GM23338 (cell line): ENCODE data around the gene ARFGEF2. TPM values are rescaled to one million over a fixed set of nuclear protein-coding genes. Genes with fewer than 3 reads are reported as not detected.

Experiments
- ATAC-seq: fragments of 200-7000 bp; cut with Tn5 transposase; 3 replicates; pipeline ENCODE4 v1.9.1; 2020
- DNase-seq: peaks from one replicate; pipeline ENCODE4 v3.0.0-alpha.2; 2015; ENCODE audit warnings: low spot score
- H2AFZ ChIP-seq: fragments of 200-600 bp; sonication (generic); 2 replicates; pipeline ENCODE4 v1.8.0; 2016; ENCODE audit warnings: antibody characterized with exemption, mild to moderate bottlenecking, moderate library complexity
- H3F3A ChIP-seq: fragments of 200-600 bp; sonication (generic); replicated peaks from 2 replicates; pipeline ENCODE4 v1.8.0; 2017; ENCODE audit warnings: antibody characterized with exemption, mixed run types, low read depth
- H3K27ac ChIP-seq: fragments of 200-600 bp; sonication (generic); 2 replicates; pipeline ENCODE4 v1.6.1; 2016; ENCODE audit warnings: low read depth
- H3K27me3 ChIP-seq: fragments of 200-600 bp; sonication (generic); 2 replicates; pipeline ENCODE4 v1.8.0; 2016; ENCODE audit warnings: mild to moderate bottlenecking, mixed run types, moderate library complexity; ENCODE audit not compliant: insufficient read depth
- H3K36me3 ChIP-seq: fragments of 200-600 bp; sonication (generic); 2 replicates; pipeline ENCODE4 v1.8.0; 2016; ENCODE audit warnings: mild to moderate bottlenecking; ENCODE audit not compliant: insufficient read depth
- H3K4me1 ChIP-seq: fragments of 200-600 bp; sonication (generic); 2 replicates; pipeline ENCODE4 v1.8.0; 2016; ENCODE audit warnings: mild to moderate bottlenecking, moderate library complexity; ENCODE audit not compliant: insufficient read depth
- H3K4me2 ChIP-seq: fragments of 200-600 bp; sonication (generic); 2 replicates; pipeline ENCODE4 v1.7.1; 2017; ENCODE audit warnings: mixed run types
- H3K4me3 ChIP-seq: fragments of 200-600 bp; sonication (generic); 2 replicates; pipeline ENCODE4 v1.6.1; 2016; ENCODE audit warnings: mixed run types
- H3K79me2 ChIP-seq: fragments of 200-600 bp; sonication (generic); replicated peaks from 2 replicates; pipeline ENCODE4 v1.8.0; 2017; ENCODE audit warnings: mild to moderate bottlenecking; ENCODE audit not compliant: insufficient read depth
- H3K9me2 ChIP-seq: fragments of 200-600 bp; sonication (generic); 2 replicates; pipeline ENCODE4 v1.8.0; 2017; ENCODE audit not compliant: insufficient read depth
- H4K20me1 ChIP-seq: fragments of 200-600 bp; sonication (generic); replicated peaks from 2 replicates; pipeline ENCODE4 v1.8.0; 2017; ENCODE audit warnings: mild to moderate bottlenecking; ENCODE audit not compliant: insufficient read depth
- H3K27ac Mint-ChIP-seq: 2 replicates; pipeline ENCODE4 v1.8.0; 2020; ENCODE audit warnings: inconsistent platforms, mild to moderate bottlenecking, moderate library complexity, mixed read lengths
- H3K27me3 Mint-ChIP-seq: 3 replicates; pipeline ENCODE4 v1.8.0; 2022; ENCODE audit warnings: low read depth, mild to moderate bottlenecking, moderate library complexity, mixed read lengths, inconsistent platforms; ENCODE audit not compliant: insufficient read depth, poor library complexity
- H3K36me3 Mint-ChIP-seq: 3 replicates; pipeline ENCODE4 v1.8.0; 2021; ENCODE audit warnings: low read depth, mild to moderate bottlenecking, inconsistent platforms, moderate library complexity, mixed read lengths
- H3K4me1 Mint-ChIP-seq: 3 replicates; pipeline ENCODE4 v1.8.0; 2020; ENCODE audit warnings: mild to moderate bottlenecking, inconsistent platforms, mixed read lengths
- H3K4me3 Mint-ChIP-seq: 3 replicates; pipeline ENCODE4 v1.8.0; 2021; ENCODE audit warnings: moderate library complexity, mild to moderate bottlenecking, inconsistent platforms, mixed read lengths
- H3K9me3 Mint-ChIP-seq: 3 replicates; pipeline ENCODE4 v1.8.0; 2020; ENCODE audit warnings: moderate library complexity, mild to moderate bottlenecking, inconsistent platforms, mixed read lengths
- CREB1 ChIP-seq: fragments of 250-450 bp; sonication (Bioruptor Pico); IDR thresholded peaks from 2 replicates; pipeline ENCODE4 v1.5.0; 2020; ENCODE audit warnings: low read depth, mild to moderate bottlenecking, moderate library complexity
- CTCF ChIP-seq, 2 experiments: fragments of 200-600 bp in 1 of 2; sonication (generic) in 1 of 2; conservative IDR thresholded peaks; 2 replicates each; pipeline versions ENCODE4 v1.5.1 to v1.6.1; 2016 to 2017; ENCODE audit warnings: antibody characterized with exemption in 2 of 2, low read depth in 2 of 2, mild to moderate bottlenecking in 2 of 2, moderate library complexity in 1 of 2
- ETS1 ChIP-seq: IDR thresholded peaks from 2 replicates; pipeline ENCODE4 v1.6.1; 2016; ENCODE audit warnings: antibody characterized with exemption
- EZH2 ChIP-seq: fragments of 200-600 bp; sonication (generic); IDR thresholded peaks from one replicate; pipeline ENCODE4 v1.8.0; 2017; ENCODE audit warnings: antibody characterized with exemption, mild to moderate bottlenecking, low read depth; ENCODE audit not compliant: unreplicated experiment
- JUNB ChIP-seq: IDR thresholded peaks from one replicate; pipeline ENCODE4 v1.6.1; 2016; ENCODE audit warnings: antibody characterized with exemption; ENCODE audit not compliant: unreplicated experiment
- POLR2AphosphoS5 ChIP-seq: IDR thresholded peaks from 2 replicates; pipeline ENCODE4 v1.6.1; 2016; ENCODE audit warnings: antibody characterized with exemption, low read depth
- REST ChIP-seq: IDR thresholded peaks from one replicate; pipeline ENCODE4 v1.6.1; 2018; ENCODE audit warnings: antibody characterized with exemption; ENCODE audit not compliant: unreplicated experiment
- STAT1 ChIP-seq: IDR thresholded peaks from one replicate; pipeline ENCODE4 v1.6.1; 2016; ENCODE audit warnings: antibody characterized with exemption; ENCODE audit not compliant: unreplicated experiment
- ZNF114 ChIP-seq: fragments of 250-450 bp; sonication (Bioruptor Pico); IDR thresholded peaks from 2 replicates; pipeline ENCODE4 v1.5.0; 2020; ENCODE audit warnings: mild to moderate bottlenecking, moderate library complexity
- ZNF331 ChIP-seq: fragments of 250-450 bp; sonication (Bioruptor Pico); IDR thresholded peaks from 2 replicates; pipeline ENCODE4 v1.5.0; 2020; ENCODE audit warnings: low read depth, mild to moderate bottlenecking, moderate library complexity
- polyA plus RNA-seq: library from polyadenylated mRNA; unstranded; fragments of >200 nt; fragmentation: Nextera tagmentation; extraction: Ambion mirVana; gene quantifications from 2 replicates; pipeline ENCODE4 v1.2.1, GENCODE V29; 2016
- total RNA-seq: library from RNA; depleted of rRNA; stranded (reverse); fragments of >200 nt; shearing (Covaris generic); gene quantifications from 2 replicates; pipeline ENCODE4 v1.2.3, GENCODE V29; 2014

Gene ARFGEF2
- total and polyA plus RNA-seq, 2 experiments from 2014 or later, result 7.2 to 25.5 TPM

DNA sequence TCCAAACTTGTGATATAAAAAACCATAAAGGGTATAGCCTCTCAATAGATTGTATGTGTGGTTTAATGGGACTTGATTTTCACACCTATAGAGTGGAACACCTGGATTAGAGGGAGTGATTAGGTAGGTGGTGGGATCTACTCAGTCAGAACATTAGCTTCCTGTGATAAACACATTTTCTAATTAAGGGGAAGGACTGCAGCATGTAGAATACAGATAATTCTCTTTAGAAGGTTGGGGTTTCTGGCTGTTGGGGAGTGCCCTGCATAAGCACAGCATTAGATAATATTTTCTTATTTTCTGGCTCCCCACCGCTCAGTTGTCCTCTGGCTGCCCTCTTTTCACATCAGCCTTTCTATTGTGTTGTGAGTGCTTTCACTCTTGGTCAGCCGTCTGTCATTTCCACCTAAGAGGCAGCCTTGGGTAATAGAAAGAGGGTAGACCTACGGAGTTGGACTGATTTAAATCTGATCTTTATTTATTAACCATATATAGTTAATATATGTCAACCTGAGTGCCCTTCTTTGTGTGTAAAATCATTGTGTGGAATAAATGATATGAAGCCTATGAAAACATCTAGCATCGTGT is 132.6 kb downstream of the ARFGEF2 start:
- Histone ChIP-seq H3K79me2 (peaks cover 100% of the 10 kb centered on the region), H3K4me1 (peaks cover 35% of the 10 kb centered on the region), H2AFZ (no peak overlapping the region), H3K27me3 (no peaks in the 10 kb centered on the region), H3F3A (no peaks in the 10 kb centered on the region), H3K9me2 (no peaks in the 10 kb centered on the region), H3K4me2 (no peak overlapping the region; the same call in 1 of the 2 replicates), H4K20me1 (peaks cover 94% of the 10 kb centered on the region), H3K36me3 (peaks cover 35% of the 10 kb centered on the region; the same call in 1 of the 2 replicates), H3K4me3 (no peak overlapping the region), H3K27ac (no peak overlapping the region; the same call in 1 of the 2 replicates)
- H3K4me3 Mint-ChIP-seq, result no peak overlapping the region; the same call in 2 of the 3 replicates
- peak overlapping the region; percentile 28; the same call in 1 of the 2 replicates for H3K27ac Mint-ChIP-seq
- DNase-seq, result no peak
- H3K36me3 Mint-ChIP-seq, result peaks cover 69% of the 10 kb centered on the region
- TF ChIP-seq ETS1 (no peak), REST (no peak), POLR2AphosphoS5 (no peak), JUNB (no peak), CREB1 (CRISPR knock-in tag) (no peak), ZNF331 (CRISPR knock-in tag) (no peak), STAT1 (no peak), CTCF (conservative IDR thresholded peaks at IDR 0.05; ENCODE audit: low read depth in 2 of 2) (no peak), ZNF114 (CRISPR knock-in tag) (no peak), EZH2 (no peak)
- no peak for ATAC-seq
- H3K27me3 Mint-ChIP-seq, result peaks cover 5% of the 10 kb centered on the region
- peaks cover 25% of the 10 kb centered on the region for H3K4me1 Mint-ChIP-seq
- no peaks in the 10 kb centered on the region for H3K9me3 Mint-ChIP-seq
